Testis (tissue), 3 donors: ENCODE results near the gene MYLK. TPM values are rescaled to one million over a fixed set of nuclear protein-coding genes. Genes with fewer than 3 reads are reported as not detected.

Experiments used
- DNase-seq: peaks from one replicate; pipeline ENCODE4 v3.0.0-alpha.2; 2019
- H3K27ac ChIP-seq, 2 donors: fragments of 200-600 bp; sonication (generic); one replicate each; pipeline ENCODE4 v1.5.1; 2019
- H3K27me3 ChIP-seq: fragments of 200-600 bp; sonication (generic); one replicate; pipeline ENCODE4 v1.5.1; 2019
- H3K36me3 ChIP-seq: fragments of 200-600 bp; sonication (generic); one replicate; pipeline ENCODE4 v1.5.1; 2017; ENCODE audit warnings: low read depth; ENCODE audit errors: missing control alignments
- H3K4me1 ChIP-seq: fragments of 200-600 bp; sonication (generic); one replicate; pipeline ENCODE4 v1.5.1; 2019
- H3K4me3 ChIP-seq, 2 donors: fragments of 200-600 bp; sonication (generic); one replicate each; pipeline ENCODE4 v1.5.1; 2017 to 2019
- H3K9me3 ChIP-seq: fragments of 200-600 bp; sonication (generic); one replicate; pipeline ENCODE4 v1.5.1; 2017
- POLR2A ChIP-seq: fragments of 450-650 bp; IDR thresholded peaks from one replicate; pipeline ENCODE4 v1.6.1; 2017; ENCODE audit warnings: antibody characterized with exemption, mild to moderate bottlenecking, moderate library complexity
- WGBS, 2 donors: methylation state at CpG; one replicate each; pipeline ENCODE4 v1.1.5; 2018; 5-methylcytosine and 5-hydroxymethylcytosine counted together
- intact Hi-C: fragments of 100-400 bp; cut with DNase I; formaldehyde crosslinking; loops from one replicate; pipeline ENCODE4 v1.15.1; 2023; ENCODE audit warnings: low total_unique reads
- polyA plus RNA-seq: library from polyadenylated mRNA; stranded (reverse); fragments of 350-450 nt; fragmentation: Illumina TruSeq; extraction: RNeasy Lipid Tissue Mini Kit (QIAGEN cat#74804); gene quantifications from one replicate; pipeline ENCODE4 v1.2.3, GENCODE V29; 2014; ENCODE audit warnings: low read depth, low replicate concordance; ENCODE audit not compliant: insufficient read depth
- total RNA-seq, 2 donors: library from RNA; depleted of rRNA; stranded (reverse); fragments of >200 nt; gene quantifications; one replicate each; pipeline ENCODE4 v1.2.3, GENCODE V29; 2016
- TF ChIP-seq, protein P1 (sequence below), 3 experiments: fragments of 450-650 bp in 2 of 3; fragments of 200-600 bp in 1 of 3; sonication (generic) in 1 of 3; IDR thresholded peaks; one replicate each; pipeline ENCODE4 v1.5.1; 2016 to 2019; ENCODE audit warnings: antibody characterized with exemption in 3 of 3, mild to moderate bottlenecking in 2 of 3, moderate library complexity in 1 of 3

MYLK gene
- total and polyA plus RNA-seq, 3 donors from 2014 or later: 130 to 168 (median 151) TPM

DNA sequence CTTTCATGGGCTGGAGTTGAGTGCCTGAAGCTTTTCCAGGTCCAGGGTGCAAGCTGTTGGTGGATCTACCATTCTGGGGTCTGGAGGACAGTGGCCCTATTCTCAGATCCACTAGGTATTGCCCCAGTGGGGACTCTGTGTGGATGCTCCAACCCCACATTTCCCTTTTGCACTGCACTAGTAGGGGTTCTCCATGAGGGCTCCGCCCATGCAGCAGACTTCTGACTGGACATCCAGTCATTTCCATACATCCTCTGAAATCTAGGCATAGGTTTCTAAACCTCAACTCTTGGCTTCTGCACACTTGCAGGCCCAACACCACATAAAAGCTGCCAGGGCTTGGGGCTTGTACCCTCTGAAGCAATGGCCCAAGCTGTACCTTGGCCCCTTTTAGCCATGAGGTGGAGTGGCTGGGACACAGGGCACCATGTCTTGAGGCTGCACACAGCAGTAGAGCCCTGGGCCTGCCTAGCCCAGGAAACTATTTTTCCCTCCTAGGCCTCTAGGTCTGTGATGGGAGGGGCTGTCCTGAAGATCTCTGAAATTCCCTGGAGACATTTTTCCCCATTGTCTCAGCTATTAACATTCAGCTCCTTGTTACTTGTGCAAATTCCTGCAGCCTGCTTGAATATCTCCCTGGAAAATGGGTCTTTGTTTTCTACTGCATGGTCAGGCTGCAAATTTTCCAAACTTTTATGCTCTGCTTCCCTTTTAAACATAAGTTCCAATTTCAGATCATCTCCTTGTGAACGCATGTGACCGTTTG lies 293.3 kb downstream of the MYLK start:
- intact Hi-C loops: no loop called here
- WGBS, 2 donors: 97% methylated on average over 3 of the region's 3 CpGs

GRCh38 chr3:123587401-123587800 lies 296.7 kb downstream of the MYLK start:
- no peak overlapping the region for H3K4me3 ChIP-seq
- H3K4me1 ChIP-seq: peaks cover 16% of the 10 kb centered on the region
- intact Hi-C loops: no loop called here
- H3K36me3 ChIP-seq: no peaks in the 10 kb centered on the region
- WGBS, 2 donors: 72 to 83% methylated on average over 2 of the region's 2 CpGs
- H3K27me3 ChIP-seq: no peaks in the 10 kb centered on the region
- no peak for DNase-seq
- TF ChIP-seq, protein P1, sequence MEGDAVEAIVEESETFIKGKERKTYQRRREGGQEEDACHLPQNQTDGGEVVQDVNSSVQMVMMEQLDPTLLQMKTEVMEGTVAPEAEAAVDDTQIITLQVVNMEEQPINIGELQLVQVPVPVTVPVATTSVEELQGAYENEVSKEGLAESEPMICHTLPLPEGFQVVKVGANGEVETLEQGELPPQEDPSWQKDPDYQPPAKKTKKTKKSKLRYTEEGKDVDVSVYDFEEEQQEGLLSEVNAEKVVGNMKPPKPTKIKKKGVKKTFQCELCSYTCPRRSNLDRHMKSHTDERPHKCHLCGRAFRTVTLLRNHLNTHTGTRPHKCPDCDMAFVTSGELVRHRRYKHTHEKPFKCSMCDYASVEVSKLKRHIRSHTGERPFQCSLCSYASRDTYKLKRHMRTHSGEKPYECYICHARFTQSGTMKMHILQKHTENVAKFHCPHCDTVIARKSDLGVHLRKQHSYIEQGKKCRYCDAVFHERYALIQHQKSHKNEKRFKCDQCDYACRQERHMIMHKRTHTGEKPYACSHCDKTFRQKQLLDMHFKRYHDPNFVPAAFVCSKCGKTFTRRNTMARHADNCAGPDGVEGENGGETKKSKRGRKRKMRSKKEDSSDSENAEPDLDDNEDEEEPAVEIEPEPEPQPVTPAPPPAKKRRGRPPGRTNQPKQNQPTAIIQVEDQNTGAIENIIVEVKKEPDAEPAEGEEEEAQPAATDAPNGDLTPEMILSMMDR (IDR thresholded peaks at IDR 0.05): no peak
- TF ChIP-seq POLR2A: no peak
- H3K27ac ChIP-seq: peak overlapping the region in 1 of 2 donors; percentile 16
- H3K9me3 ChIP-seq: no peaks in the 10 kb centered on the region

More for the DNA sequence above, 293.3 kb downstream of the MYLK start:
- no peaks in the 10 kb centered on the region for H3K36me3 ChIP-seq
- peaks cover 4% of the 10 kb centered on the region for H3K4me1 ChIP-seq
- no peak overlapping the region for H3K4me3 ChIP-seq
- no peak overlapping the region for H3K27ac ChIP-seq
- TF ChIP-seq POLR2A: no peak
- TF ChIP-seq, protein P1 (IDR thresholded peaks at IDR 0.05): no peak
- no peaks in the 10 kb centered on the region for H3K27me3 ChIP-seq
- no peak for DNase-seq
- no peaks in the 10 kb centered on the region for H3K9me3 ChIP-seq

DNA sequence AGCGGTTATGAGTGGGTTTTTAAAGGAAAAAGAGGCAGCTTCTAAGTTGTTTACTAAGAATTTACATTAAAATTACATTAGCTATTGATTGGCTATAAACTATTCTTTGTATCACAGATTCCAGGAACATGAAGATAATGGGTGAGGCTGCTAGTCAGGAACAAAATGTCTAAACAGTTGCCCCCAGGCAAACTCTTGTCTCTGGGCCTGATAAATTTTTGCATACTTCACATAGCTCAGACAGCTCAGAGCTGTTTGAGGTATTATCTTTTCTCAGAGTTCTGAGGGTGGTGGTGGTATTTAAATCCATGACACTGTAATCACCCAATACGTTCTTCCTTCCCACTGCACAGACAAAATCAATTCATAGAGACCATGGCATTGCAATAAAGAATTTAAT lies 297.2 kb downstream of the MYLK start:
- H3K4me1 ChIP-seq: peaks cover 16% of the 10 kb centered on the region
- intact Hi-C loops: no loop called here
- no peak for DNase-seq
- H3K36me3 ChIP-seq: no peaks in the 10 kb centered on the region
- H3K4me3 ChIP-seq: no peak overlapping the region
- H3K9me3 ChIP-seq: no peaks in the 10 kb centered on the region
- 56 to 62% methylated on average over 2 of the region's 2 CpGs for WGBS, 2 donors
- H3K27me3 ChIP-seq: no peaks in the 10 kb centered on the region
- H3K27ac ChIP-seq: peak overlapping the region; percentile 12 to 95
- TF ChIP-seq, protein P1 (IDR thresholded peaks at IDR 0.05): no peak
- no peak for TF ChIP-seq POLR2A

DNA sequence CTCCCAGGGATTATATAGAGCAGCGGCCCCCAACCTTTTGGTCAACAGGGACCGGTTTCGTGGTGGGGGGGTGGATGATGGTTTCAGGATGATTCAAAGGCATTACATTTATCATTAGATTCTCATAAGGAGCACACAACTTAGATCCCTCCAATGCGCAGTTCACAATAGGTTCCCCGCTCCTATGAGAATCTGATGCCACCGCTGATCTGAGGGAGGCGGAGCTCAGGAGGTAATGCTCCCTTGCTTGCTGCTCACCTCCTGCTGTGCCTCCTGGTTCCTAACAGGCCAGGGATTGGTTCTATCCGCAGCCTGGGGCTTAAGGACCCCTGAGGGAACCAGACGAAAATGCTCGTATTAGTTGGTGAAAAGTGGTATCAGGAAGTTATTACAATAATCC lies 298.0 kb downstream of the MYLK start:
- H3K4me3 ChIP-seq: peak overlapping the region; percentile 90 to 95
- intact Hi-C loops: no loop called here
- H3K9me3 ChIP-seq: no peaks in the 10 kb centered on the region
- H3K36me3 ChIP-seq: no peaks in the 10 kb centered on the region
- 7 to 8% methylated on average over 10 of the region's 10 CpGs for WGBS, 2 donors
- H3K27me3 ChIP-seq: no peaks in the 10 kb centered on the region
- peak overlapping the region; percentile 95 to 96 for H3K27ac ChIP-seq
- peaks cover 16% of the 10 kb centered on the region for H3K4me1 ChIP-seq
- TF ChIP-seq POLR2A: no peak
- TF ChIP-seq, protein P1 (IDR thresholded peaks at IDR 0.05): no peak
- DNase-seq: peak; percentile 58
